ENCODE results near the gene KCTD16.
A peak's percentile ranks its signal among the peaks of the same experiment; 100 is the strongest.

Gene KCTD16

GRCh38 chr5:144170276-144171024 is at the start of gene KCTD16, which contains the start of gene YIPF5:
KCTD16 (plus strand) TSS chr5:144170873.
YIPF5 (minus strand) TSS chr5:144170659; CDS start chr5:144169955, 704 bp downstream.
- peak; percentile 97 for DNase-seq

- no peak for DNase-seq
Measured at GRCh38 chr5:144121577-144121976, 49.1 kb upstream of the KCTD16 start.

DNA sequence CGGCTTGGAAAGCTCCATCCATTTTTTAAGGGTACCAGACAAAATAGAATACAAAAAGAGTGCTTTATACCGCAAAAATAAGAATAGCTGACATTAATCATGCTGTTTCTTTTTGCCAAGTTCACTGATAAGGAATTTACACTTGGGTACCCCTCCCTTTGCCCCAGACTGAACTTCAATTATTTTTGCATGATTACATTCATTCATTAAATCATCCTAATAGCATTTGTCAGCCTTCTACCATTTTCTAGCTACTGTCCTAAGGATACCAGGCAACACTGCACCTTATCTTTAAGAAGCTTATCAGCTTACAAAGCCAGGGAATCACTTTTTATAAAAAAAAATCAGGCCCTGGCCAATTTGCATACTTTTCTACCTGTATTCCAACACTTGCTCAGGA is 48.6 kb upstream of the KCTD16 start:
- no peak for DNase-seq

DNA sequence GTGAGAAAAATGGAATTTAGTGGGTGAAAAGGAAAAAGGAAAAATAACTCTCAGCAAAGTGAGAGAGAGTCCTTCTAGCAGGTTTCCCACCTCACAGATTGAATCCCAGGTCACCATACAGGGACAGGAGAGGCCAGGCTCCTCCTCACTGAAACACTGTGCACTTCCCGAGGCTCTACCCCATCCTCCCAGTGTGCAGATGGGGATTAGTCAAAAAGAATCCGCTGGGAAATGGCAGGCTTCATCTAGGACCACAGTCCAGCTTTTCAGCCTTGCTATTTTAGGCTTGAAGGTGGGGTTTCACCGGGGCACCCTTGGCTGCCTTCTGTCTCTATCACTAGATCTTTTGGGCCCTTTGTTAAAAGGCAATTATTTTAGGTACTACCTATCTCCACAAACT is 48.0 kb upstream of the KCTD16 start:
- no peak for DNase-seq

GRCh38 chr5:144125163-144125726 is 45.4 kb upstream of the KCTD16 start:
- DNase-seq: no peak

- DNase-seq: no peak
Measured at GRCh38 chr5:144126707-144127106, 44.0 kb upstream of the KCTD16 start.

- no peak for DNase-seq
Measured at GRCh38 chr5:144128844-144129243, 41.8 kb upstream of the KCTD16 start.

DNA sequence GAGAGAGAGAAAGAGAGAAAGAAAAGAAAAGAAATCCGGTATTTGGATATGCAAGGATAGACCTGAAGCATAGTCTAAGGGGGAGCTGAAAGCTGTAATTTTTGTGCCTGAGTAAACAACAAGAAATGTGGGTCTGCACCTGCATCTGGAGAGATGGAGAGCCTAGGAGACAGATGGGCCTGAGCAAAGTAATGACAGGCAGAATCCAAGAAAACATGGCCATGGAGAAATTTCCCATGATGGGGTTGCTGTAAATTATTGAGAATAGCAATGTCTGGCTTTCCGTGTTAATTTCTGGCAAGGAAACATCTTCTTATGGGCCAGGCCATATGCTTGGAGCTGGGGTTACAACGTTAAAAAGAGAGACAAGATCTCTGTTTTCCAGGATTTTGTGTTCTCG is 40.4 kb upstream of the KCTD16 start:
- no peak for DNase-seq

DNA sequence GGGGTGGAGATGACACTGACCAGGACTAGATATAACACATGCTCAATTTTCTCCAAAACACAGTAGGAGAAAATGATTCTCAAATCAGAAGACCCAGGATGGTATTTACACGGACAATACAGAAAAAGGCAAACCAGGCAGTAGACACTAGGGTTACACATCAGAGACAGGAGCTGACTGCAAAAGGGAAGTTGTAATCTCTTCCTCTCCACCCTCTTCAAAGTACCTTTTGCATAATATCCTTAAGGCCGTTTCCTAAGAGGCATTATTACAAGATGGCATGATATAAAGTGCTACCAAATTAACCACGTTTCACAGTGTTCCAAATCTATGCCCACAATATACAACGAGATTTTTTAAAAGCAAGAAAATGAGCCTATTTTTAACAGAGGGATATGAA is 39.4 kb upstream of the KCTD16 start:
- DNase-seq: no peak

DNA sequence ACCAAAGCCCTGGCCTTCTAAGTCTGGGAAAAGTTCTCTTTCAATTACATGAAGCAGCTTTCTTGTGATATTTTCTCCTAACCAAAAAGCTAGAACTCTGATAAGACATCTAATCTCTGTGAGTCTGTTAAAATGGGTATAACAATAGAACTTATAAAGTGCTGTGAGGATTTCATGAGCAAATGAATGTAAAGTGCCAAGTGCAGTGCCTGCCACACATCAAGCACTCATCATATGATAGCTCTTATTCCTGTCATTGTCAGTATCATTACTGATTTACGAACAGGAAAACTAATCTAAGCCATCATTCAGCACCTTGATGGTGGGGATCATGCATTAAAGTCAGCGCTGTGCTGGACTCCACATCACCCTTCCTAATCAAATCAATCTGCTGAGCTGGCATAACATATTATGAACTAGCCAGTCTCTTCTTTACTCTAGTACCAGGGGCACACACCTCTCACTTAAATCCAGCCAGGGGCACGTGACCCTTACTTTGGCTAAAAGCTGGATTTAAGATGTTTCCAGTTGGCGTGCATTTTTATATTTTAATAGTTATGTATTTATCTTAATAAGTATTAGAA is 37.5 kb upstream of the KCTD16 start:
- DNase-seq: no peak

DNA sequence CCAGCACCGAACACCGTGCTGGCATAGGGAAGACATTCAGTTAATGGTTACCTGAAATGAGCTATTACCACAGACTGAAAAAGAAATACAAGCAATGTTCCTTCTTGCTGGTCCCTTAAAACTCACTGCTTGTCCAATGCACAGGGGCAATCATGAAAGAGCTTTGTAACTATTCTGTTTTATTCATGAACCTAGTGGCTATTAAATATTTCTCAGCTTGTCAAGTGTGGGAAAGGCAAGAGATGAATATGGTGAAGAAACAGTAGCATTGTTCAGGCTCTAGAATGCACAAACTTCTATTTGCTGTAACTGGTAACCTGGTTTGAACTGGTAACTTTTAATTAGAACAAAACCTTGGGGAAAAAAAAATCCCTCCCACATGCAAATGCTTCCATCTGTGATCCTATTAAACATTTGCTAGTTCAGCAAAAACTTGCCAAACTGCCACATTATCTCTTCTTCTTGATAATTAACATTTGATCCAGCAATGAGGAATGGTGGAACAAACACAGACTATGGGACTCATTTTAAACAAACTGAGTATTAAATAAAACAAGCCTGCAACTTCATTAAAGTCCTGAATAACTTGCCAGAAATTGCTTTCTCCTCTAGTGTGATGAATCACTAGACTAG is 36.4 kb upstream of the KCTD16 start:
- DNase-seq: no peak

DNA sequence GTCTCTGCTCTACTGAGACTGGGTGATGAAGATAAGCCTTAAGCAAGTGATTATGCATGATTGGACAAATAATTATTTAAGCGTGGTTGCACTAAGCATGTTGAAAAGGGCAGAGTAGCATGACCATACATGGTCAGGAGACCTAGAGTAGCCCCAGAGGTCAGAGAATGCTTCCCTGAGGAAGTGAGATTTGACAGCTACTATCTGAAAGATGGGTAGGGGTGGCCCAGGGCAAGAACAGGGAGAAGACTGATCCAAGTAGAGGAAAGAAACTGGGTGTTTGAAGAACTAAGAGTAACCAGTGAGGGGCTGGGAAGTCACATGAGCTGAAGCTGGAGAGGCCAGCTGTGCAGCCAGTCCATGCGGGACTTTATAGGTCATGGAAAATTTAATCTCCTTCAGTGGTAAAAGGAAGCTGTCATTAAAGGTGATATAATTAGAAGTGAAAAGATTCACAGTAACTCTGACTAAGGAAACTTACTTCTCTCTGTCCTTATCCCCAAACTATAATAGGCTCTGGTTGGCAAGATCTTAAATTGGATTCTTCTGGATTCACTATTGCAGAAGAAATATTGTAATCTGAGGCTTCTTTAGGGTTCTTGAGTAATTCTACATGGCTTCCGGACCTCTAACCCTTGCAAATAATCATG is 35.4 kb upstream of the KCTD16 start:
- DNase-seq: no peak

- DNase-seq: no peak
Measured at GRCh38 chr5:144139586-144139985, 31.1 kb upstream of the KCTD16 start.

GRCh38 chr5:144141585-144141984 is 29.1 kb upstream of the KCTD16 start:
- DNase-seq: no peak

DNA sequence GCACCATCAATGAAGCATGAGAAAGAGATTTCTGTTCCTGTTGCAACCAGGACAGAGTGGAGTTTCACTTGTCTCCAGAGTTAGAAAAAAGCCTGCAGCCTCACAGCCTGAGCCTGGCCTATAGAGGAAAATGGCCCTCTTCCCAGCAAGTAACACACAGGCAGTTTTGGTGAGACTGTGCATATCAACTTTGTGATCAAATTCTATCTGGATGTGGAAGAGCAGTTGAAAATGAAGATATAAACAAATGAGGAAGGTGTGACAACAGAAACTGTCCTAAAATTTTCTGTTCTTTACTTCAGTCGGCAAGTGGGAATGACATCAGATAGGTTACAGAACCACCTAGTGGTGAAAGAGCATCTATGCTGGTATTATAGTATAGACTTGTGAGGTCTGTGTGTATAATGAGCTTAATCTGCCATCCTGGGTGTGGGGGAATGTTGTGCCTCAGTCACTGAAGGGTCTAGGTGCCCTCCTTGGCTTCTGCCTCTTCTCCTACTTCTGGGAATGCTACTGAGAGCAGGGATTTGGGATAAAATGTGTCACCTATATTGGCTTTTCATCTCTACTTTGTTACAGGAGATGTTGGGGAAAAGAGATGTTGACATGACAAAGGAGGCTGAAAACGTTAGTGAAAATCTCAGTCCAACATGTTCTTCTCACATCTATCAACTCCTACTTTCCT is 28.4 kb upstream of the KCTD16 start:
- no peak for DNase-seq

DNA sequence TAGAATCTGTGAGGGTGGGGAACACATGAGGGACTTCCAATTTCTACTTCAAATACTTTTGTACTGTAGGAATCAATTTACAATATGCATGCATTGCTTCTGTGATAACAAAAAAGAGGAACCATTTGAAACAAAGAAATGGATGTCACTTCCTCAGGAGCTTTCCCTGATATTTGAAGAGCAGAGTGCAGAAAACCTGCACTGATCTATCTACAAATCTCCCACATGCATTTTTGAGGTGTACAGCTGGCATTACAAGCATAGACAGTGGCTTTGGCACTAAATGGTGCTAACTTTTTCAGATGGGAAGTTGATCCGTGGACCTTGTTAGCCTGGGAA is 27.9 kb upstream of the KCTD16 start:
- no peak for DNase-seq

- no peak for DNase-seq
Measured at GRCh38 chr5:144143625-144144024, 27.0 kb upstream of the KCTD16 start.

DNA sequence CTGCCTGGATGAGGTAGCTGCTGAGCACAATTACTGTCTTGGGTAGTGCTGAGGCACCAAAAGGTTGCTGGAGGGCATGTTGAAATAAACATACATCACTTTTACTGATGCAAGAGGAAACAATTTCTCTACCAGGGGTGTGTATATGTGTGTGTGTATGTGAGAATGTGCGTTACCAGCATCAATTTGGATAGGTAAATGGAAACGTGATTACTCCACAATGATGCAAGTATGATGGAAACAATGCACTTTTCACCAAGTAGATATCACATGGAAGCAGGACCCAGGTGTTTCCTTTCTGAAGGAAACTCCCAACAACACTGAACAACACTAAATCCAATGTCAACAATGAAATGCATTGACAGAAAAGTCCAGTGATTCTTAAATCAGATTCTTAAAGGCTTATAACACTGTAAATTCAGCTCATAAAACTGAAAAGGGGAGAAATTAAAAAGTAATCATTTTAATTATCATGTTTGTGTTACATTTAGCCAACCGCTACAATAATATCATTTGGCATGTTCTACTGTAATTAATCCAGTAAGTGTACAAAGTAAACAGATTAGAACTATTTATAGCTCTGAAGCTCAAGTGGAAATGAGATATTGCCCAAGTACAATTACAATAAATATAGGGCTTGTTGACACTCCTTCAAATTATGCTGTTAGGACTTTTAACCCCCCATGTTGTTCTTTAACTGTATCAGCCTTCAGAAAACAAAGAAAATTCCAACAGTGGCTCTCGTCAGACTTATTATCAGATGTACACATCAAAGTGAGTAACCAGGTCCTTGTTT is 25.5 kb upstream of the KCTD16 start:
- no peak for DNase-seq

DNA sequence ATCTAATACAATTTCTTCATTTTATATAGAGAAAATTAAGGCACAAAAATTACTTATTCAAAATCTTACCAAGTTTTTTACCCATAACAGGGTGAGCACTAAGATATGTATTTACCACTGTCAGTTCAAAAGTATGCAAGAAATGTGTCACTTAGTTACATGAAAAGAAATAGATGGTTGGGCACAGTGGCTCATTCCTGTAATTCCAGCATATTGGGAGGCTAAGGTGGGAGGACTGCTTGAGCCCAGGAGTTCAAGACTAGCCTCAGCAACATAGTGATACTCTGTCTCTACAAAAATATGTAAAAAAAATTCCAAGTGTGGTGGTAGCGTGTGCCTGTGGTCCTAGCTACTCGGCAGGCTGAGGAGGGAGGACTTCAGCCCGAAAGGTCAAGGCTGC is 19.6 kb upstream of the KCTD16 start:
- no peak for DNase-seq

GRCh38 chr5:144156767-144157171 is 13.9 kb upstream of the KCTD16 start:
- DNase-seq: no peak

DNA sequence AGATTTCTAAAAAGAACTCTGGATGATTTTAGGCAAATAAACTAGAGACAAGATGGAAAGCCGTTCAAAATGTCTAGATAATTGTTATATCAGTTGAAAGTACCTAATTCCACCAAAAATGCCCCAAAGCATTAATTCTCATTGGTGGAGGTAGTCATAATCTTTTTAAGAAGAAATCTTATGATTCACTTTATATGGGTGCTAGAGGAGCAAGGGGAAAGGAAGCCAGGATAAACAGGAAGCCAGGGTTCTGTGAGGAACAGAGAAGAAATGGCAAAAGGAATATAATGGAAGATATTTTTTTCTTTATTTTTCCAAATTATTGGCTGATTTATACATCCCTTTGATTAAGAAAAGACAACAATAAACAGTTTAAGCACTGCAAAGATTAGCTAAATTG is 8.0 kb upstream of the KCTD16 start:
- no peak for DNase-seq

GRCh38 chr5:144166696-144167095 is 4.0 kb upstream of the KCTD16 start:
- DNase-seq: no peak

Measured in CD4-positive, alpha-beta T cell treated with Interleukin-6 for 4 hours (primary cell).